HEK293 (cell line): Measurements from ENCODE around the gene E2F4.

Experiments used
- CTCF ChIA-PET: fragments of 350-600 bp; formaldehyde crosslinking; extraction: SDS; loops from one replicate; lab custom pipeline; 2021; ENCODE audit warnings: antibody characterized with exemption; lab: Yijun Ruan, JAX
- POLR2A ChIA-PET: fragments of 300-600 bp; formaldehyde crosslinking; extraction: SDS; loops from one replicate; lab custom pipeline; 2020; ENCODE audit warnings: antibody characterized with exemption, inconsistent platforms; lab: Yijun Ruan, JAX
- H3K27ac ChIP-seq: fragments of 200-500 bp; sonication (Bioruptor generic); 2 replicates; pipeline ENCODE4 v1.5.1; 2014; ENCODE audit warnings: low read depth, low read length, control low read depth, inconsistent platforms; ENCODE audit errors: extremely low read depth
- H3K36me3 ChIP-seq, 2 experiments: fragments of 200-500 bp in 1 of 2; sonication (Bioruptor generic) in 1 of 2; 1 replicate in 1 of 2; 2 replicates in 1 of 2; pipeline ENCODE4 v1.5.1; 2014 to 2017; ENCODE audit warnings: inconsistent platforms in 2 of 2, low read length in 2 of 2; ENCODE audit not compliant: control insufficient read depth in 2 of 2, insufficient read depth in 1 of 2
- H3K4me1 ChIP-seq: fragments of 200-500 bp; sonication (Bioruptor generic); 2 replicates; pipeline ENCODE4 v1.5.1; 2014; ENCODE audit warnings: mild to moderate bottlenecking, low read length, inconsistent platforms; ENCODE audit not compliant: control insufficient read depth, insufficient read depth
- H3K4me3 ChIP-seq: 2 replicates; pipeline ENCODE4 v1.5.1; 2011; ENCODE audit warnings: low read depth, mild to moderate bottlenecking, control low read depth, low read length, moderate library complexity
- H3K9me3 ChIP-seq: fragments of 200-500 bp; sonication (Bioruptor generic); 2 replicates; pipeline ENCODE4 v1.5.1; 2014; ENCODE audit warnings: low read depth, low read length, inconsistent platforms; ENCODE audit not compliant: control insufficient read depth, insufficient read depth
- BCL11B ChIP-seq: fragments of 450-650 bp; formaldehyde crosslinking; IDR thresholded peaks from 2 replicates; pipeline ENCODE4 v1.5.1; 2016; ENCODE audit warnings: low read depth, missing biosample characterization, missing genetic modification characterization
- EGR2 ChIP-seq: fragments of 450-650 bp; formaldehyde crosslinking; IDR thresholded peaks from 2 replicates; pipeline ENCODE4 v1.5.1; 2016; ENCODE audit warnings: low read depth, missing biosample characterization, missing genetic modification characterization
- GLIS2 ChIP-seq: fragments of 450-650 bp; formaldehyde crosslinking; IDR thresholded peaks from 2 replicates; pipeline ENCODE4 v1.5.1; 2016; ENCODE audit warnings: missing biosample characterization, missing genetic modification characterization
- KLF10 ChIP-seq: fragments of 450-650 bp; IDR thresholded peaks from 2 replicates; pipeline ENCODE4 v1.5.1; 2018; ENCODE audit warnings: missing biosample characterization, mild to moderate bottlenecking, missing genetic modification characterization
- KLF17 ChIP-seq: fragments of 450-650 bp; formaldehyde crosslinking; IDR thresholded peaks from 2 replicates; pipeline ENCODE4 v1.5.1; 2016; ENCODE audit warnings: missing biosample characterization, missing genetic modification characterization
- TRIM28 ChIP-seq: IDR thresholded peaks from 2 replicates; pipeline ENCODE4 v1.6.1; 2011; ENCODE audit warnings: low read length, control low read depth, borderline replicate concordance
- TSHZ1 ChIP-seq: fragments of 450-650 bp; formaldehyde crosslinking; IDR thresholded peaks from 2 replicates; pipeline ENCODE4 v1.5.1; 2016; ENCODE audit warnings: missing biosample characterization, missing genetic modification characterization, borderline replicate concordance
- ZBTB6 ChIP-seq: fragments of 450-650 bp; formaldehyde crosslinking; IDR thresholded peaks from 2 replicates; pipeline ENCODE4 v1.5.1; 2017; ENCODE audit warnings: missing biosample characterization, missing genetic modification characterization
- ZEB2 ChIP-seq: fragments of 450-650 bp; formaldehyde crosslinking; IDR thresholded peaks from 2 replicates; pipeline ENCODE4 v1.5.1; 2016; ENCODE audit warnings: missing biosample characterization, missing genetic modification characterization
- ZFHX2 ChIP-seq: fragments of 450-650 bp; formaldehyde crosslinking; conservative IDR thresholded peaks from 2 replicates; pipeline ENCODE4 v1.5.1; 2016; ENCODE audit warnings: missing biosample characterization, missing genetic modification characterization
- ZFP3 ChIP-seq: fragments of 450-650 bp; formaldehyde crosslinking; IDR thresholded peaks from 2 replicates; pipeline ENCODE4 v1.5.1; 2016; ENCODE audit warnings: low read depth, missing biosample characterization, missing genetic modification characterization
- ZNF10 ChIP-seq: fragments of 450-650 bp; formaldehyde crosslinking; IDR thresholded peaks from 2 replicates; pipeline ENCODE4 v1.5.1; 2017; ENCODE audit warnings: missing biosample characterization, missing genetic modification characterization
- ZNF335 ChIP-seq: fragments of 450-650 bp; formaldehyde crosslinking; conservative IDR thresholded peaks from 2 replicates; pipeline ENCODE4 v1.5.1; 2016; ENCODE audit warnings: missing biosample characterization, missing genetic modification characterization
- ZNF449 ChIP-seq: fragments of 450-650 bp; formaldehyde crosslinking; IDR thresholded peaks from 2 replicates; pipeline ENCODE4 v1.5.1; 2017; ENCODE audit warnings: missing biosample characterization, mild to moderate bottlenecking, missing genetic modification characterization, moderate library complexity
- ZNF488 ChIP-seq: fragments of 450-650 bp; formaldehyde crosslinking; IDR thresholded peaks from 2 replicates; pipeline ENCODE4 v1.5.1; 2016; ENCODE audit warnings: missing biosample characterization, missing genetic modification characterization
- ZNF580 ChIP-seq: fragments of 450-650 bp; formaldehyde crosslinking; IDR thresholded peaks from 2 replicates; pipeline ENCODE4 v1.5.1; 2016; ENCODE audit warnings: missing biosample characterization, missing genetic modification characterization
- ZNF701 ChIP-seq: fragments of 450-650 bp; formaldehyde crosslinking; IDR thresholded peaks from 2 replicates; pipeline ENCODE4 v1.5.1; 2016; ENCODE audit warnings: missing biosample characterization, missing genetic modification characterization
- ZNF76 ChIP-seq: fragments of 450-650 bp; formaldehyde crosslinking; IDR thresholded peaks from 2 replicates; pipeline ENCODE4; 2016; ENCODE audit warnings: low read depth, missing biosample characterization, missing genetic modification characterization, borderline replicate concordance
- ZNF768 ChIP-seq: fragments of 450-650 bp; formaldehyde crosslinking; IDR thresholded peaks from 2 replicates; pipeline ENCODE4 v1.5.1; 2018; ENCODE audit warnings: missing biosample characterization, mild to moderate bottlenecking, missing genetic modification characterization
- ZNF792 ChIP-seq: fragments of 450-650 bp; formaldehyde crosslinking; IDR thresholded peaks from 2 replicates; pipeline ENCODE4 v1.5.1; 2016; ENCODE audit warnings: missing biosample characterization, missing genetic modification characterization
- ZSCAN4 ChIP-seq: fragments of 450-650 bp; formaldehyde crosslinking; IDR thresholded peaks from 2 replicates; pipeline ENCODE4 v1.5.1; 2017; ENCODE audit warnings: missing biosample characterization, missing genetic modification characterization

Gene E2F4

GRCh38 chr16:67161595-67162058, 30.3 kb upstream of the E2F4 start:
- CTCF ChIA-PET: interaction anchor here (0.7 to 2.4 kb wide), 5 partner anchors 8 to 352 kb away, joined by 3 to 11 read pairs (median 5); partner anchors contain the start of gene NOL3
- peaks cover 0 to 3% of the 10 kb centered on the region in 2 experiments; a peak in 1 of 3 replicates for H3K36me3 ChIP-seq
- TF ChIP-seq GLIS2 (tag by site-specific recombination) (no peak), ZFHX2 (tag by site-specific recombination) (peak; percentile 36)
- H3K4me1 ChIP-seq: no peaks in the 10 kb centered on the region
- POLR2A ChIA-PET: no interaction called here
- H3K9me3 ChIP-seq: no peaks in the 10 kb centered on the region
- H3K4me3 ChIP-seq: no peak overlapping the region
- no peak overlapping the region for H3K27ac ChIP-seq

- no peak for TF ChIP-seq ZNF580
- no peak for TF ChIP-seq BCL11B
- no peak for TF ChIP-seq TSHZ1 (tag by site-specific recombination)
- no peak for TF ChIP-seq ZNF449 (tag by site-specific recombination)
- TF ChIP-seq ZBTB6 (tag by site-specific recombination): no peak
- TF ChIP-seq ZEB2 (tag by site-specific recombination): no peak
- TF ChIP-seq ZSCAN4 (tag by site-specific recombination): no peak
- no peak for TF ChIP-seq ZFP3 (tag by site-specific recombination)
- no peak for TF ChIP-seq ZNF701
- TF ChIP-seq KLF17: no peak
- TF ChIP-seq ZNF488: no peak
- no peak for TF ChIP-seq ZNF10 (tag by site-specific recombination)
- TF ChIP-seq ZNF768: no peak
- no peak for TF ChIP-seq TRIM28
- no peak for TF ChIP-seq ZNF76 (tag by site-specific recombination)
- no peak for TF ChIP-seq KLF10 (tag by site-specific recombination)
- no peak for TF ChIP-seq ZNF792 (tag by site-specific recombination)
- no peak for TF ChIP-seq EGR2 (tag by site-specific recombination)
- no peak for TF ChIP-seq ZNF335 (tag by site-specific recombination)
- TF ChIP-seq, all 188 proteins: peak for 0
- ChIA-PET POLR2A (interaction anchor here (1.5 kb wide), 1 partner anchor 12 kb away, joined by 3 read pairs; no protein-coding TSS in a partner anchor), CTCF (interaction anchor here (0.6 to 1.6 kb wide), 6 partner anchors 16 to 283 kb away, joined by 3 to 5 read pairs (median 4); no protein-coding TSS in a partner anchor)
Measured at GRCh38 chr16:67162506-67163163, 29.3 kb upstream of the E2F4 start.

More at GRCh38 chr16:67162506-67163163, 29.3 kb upstream of the E2F4 start:
- Histone ChIP-seq H3K4me3 (no peak overlapping the region), H3K9me3 (no peaks in the 10 kb centered on the region), H3K4me1 (no peaks in the 10 kb centered on the region), H3K36me3 (peaks cover 0 to 3% of the 10 kb centered on the region in 2 experiments; a peak in 1 of 3 replicates), H3K27ac (no peak overlapping the region)
